GM21529 (cell line): ENCODE data around the gene AFDN.

Source experiments
- ATAC-seq: cut with Tn5 transposase; IDR thresholded peaks from one replicate; pipeline ENCODE4 v1.9.1; 2021; ENCODE audit not compliant: unreplicated experiment

The AFDN gene

DNA sequence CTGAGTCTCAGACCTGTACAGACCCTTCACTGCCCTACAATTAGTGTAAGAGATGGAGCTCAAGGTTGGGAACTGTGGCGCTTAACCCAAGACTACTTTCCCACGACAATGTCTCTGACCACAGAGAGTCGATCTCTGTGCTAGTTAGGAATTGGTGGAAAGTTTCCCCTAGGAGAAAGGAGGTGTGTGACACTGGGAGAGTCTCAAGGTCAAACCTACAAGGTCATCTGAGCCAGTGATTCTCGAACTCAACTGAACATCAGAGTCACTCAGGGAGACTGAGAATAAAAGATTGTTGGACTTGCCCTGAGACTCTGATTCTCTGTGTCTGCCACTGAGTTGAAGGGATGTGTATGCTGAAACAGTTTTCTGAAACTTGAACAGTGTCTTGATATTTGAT lies 9.7 kb upstream of the AFDN start:
- ATAC-seq = no peak

GRCh38 chr6:167817729-167818128 lies 9.0 kb upstream of the AFDN start:
- ATAC-seq = no peak

DNA sequence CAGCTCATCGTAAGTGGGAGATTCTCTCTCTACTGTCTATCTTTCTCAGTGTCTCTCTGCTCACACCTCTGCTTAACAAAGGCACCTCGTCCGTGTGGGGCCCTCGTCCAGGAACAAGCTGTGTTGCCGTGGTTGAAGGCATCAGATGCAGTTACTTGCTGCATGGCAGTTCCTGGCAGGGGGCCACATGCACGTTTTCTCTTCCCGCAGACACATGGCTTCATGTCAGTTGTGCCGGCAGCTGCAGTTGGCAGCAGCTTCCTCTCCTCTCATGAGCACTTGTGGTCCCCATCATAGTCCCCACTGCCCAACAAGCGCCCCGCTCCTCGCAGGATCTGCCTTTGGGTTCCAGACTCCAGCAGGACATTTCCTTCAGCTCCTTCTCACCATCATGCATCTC lies 7.1 kb upstream of the AFDN start:
- no peak for ATAC-seq

- no peak for ATAC-seq
Measured at GRCh38 chr6:167820681-167821080, 6.0 kb upstream of the AFDN start.

DNA sequence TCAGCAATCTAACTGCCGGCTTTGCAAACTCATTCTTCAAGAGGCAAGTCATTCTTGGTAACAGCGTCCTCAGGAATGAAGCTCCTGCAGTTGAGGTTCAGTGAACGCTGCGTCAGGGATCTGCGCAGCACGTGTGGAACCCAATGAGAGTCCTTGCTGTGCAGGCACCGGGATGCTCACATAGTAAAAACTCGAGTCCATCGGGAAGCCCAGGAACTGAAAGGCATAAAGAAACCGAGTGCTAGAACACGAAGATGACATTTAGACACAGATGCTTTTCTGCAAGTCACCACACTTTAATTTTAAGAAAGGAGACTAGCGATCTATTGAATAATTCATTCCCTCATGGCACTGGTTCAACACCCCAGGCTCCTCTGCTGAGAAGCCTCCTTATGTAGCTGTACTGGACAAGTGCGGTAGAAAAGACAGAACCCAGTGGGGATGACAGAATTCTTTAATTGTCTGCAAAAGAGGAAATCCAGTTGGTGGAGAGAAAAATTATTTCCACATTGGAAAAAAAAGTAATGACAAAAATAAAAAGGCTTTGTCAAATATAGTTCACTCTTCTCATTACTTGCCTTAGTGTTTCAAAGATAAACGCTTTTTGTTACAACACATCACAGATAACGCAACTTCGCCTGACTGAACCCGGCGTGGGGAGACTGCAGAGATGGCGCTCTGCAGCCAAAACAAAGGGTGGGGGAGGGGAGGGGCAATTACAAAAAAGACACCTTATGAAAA lies 1.9 kb upstream of the AFDN start:
- no peak for ATAC-seq

- no peak for ATAC-seq
Measured at GRCh38 chr6:167825332-167826229, 1.1 kb upstream of the AFDN start.

DNA sequence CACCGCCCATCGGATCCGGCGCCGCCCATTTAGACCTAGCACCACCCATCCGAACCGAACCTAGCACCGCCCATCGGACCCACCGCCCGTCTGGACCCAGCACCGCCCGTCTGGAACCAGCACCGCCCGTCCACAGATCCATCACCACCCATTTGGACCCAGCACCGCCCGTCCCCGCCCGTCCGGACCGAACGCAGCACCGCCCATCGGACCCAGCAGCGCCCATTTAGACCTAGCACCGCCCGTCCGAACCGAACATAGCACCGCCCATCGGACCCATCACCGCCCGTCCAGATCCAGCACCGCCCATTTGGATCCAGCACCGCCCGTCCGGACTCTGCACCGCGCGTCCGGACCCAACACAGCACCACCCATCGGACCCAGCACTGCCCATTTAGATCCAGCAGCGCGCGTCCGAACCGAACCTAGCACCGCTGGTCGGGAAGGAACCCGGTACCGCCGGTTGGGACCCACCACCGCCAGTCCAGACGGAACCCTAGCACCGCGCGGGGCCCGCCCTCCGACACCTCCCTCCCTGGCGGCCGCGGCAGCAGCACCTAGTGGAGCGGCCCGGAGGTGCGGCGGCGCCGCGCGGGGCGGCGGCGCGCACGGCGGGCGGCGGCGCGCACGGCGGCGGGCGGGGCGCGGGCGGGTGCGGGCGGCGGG lies 348 bp upstream of the AFDN start:
- peak; percentile 66 for ATAC-seq

DNA sequence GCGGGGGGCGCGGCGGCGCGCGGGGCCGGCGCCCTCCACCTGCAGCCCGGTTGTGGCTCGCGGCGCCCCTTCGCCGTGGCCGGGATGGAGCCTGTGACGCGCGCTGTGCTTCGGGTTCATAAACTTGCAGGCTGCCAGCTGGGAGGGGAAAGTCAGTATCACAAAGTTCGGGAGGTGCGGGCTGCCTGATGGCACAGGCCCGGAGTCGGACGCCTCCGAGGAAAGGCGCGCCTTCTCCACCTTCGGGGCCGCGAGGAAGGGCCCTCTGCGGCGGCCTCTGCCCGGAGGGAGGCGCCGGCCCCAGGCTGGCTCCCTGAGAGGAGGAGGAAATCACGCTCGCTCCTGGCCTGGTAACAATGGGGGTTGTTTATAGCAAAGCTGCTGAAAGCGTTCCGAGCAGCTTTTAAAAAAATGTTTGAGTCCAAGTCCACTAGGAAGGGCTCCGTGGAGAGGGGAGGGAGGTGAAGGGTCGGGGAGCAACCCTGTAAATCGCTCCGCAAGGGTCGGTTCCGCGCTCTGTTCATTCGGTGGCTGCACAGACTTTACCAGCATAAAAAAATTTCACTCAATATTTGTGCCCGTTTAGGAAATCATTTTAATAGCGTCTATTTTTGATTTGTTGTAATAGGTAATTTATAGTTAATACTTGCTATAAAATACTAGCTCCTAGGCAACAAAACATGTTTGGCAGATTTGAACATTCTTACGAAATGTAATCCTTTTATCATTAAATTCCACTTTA lies 1.0 kb downstream of the AFDN start:
- ATAC-seq = peak; percentile 38

GRCh38 chr6:167828325-167828956 lies 1.7 kb downstream of the AFDN start:
- ATAC-seq = no peak

GRCh38 chr6:167829513-167829912 lies 2.8 kb downstream of the AFDN start:
- ATAC-seq = no peak

- ATAC-seq = no peak
Measured at GRCh38 chr6:167831281-167831828, 4.6 kb downstream of the AFDN start.

- peak; percentile 45 for ATAC-seq
Measured at GRCh38 chr6:167832497-167833395, 6.0 kb downstream of the AFDN start.

DNA sequence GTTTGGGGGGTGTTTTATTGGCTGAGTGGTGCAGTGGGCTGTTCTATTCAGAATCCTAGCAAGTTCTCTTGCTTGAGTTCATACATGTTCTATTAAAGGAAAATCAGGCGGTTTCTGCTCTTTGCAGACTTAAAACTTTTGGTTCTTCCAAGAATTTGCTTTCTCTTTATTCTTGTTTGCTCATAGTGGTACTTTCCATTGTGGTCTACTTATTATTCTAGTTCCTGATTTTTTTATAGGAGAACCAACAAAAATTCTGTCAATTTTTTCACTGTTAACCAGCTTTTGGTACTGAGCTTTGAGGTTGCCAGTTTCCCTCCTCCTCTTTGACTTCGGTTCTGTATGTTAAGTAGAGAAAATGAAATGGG lies 6.7 kb downstream of the AFDN start:
- ATAC-seq = peak; percentile 26

- no peak for ATAC-seq
Measured at GRCh38 chr6:167835260-167835659, 8.5 kb downstream of the AFDN start.

- no peak for ATAC-seq
Measured at GRCh38 chr6:167836721-167837120, 10.0 kb downstream of the AFDN start.

- ATAC-seq = no peak
Measured at GRCh38 chr6:167838207-167838748, 11.6 kb downstream of the AFDN start.

DNA sequence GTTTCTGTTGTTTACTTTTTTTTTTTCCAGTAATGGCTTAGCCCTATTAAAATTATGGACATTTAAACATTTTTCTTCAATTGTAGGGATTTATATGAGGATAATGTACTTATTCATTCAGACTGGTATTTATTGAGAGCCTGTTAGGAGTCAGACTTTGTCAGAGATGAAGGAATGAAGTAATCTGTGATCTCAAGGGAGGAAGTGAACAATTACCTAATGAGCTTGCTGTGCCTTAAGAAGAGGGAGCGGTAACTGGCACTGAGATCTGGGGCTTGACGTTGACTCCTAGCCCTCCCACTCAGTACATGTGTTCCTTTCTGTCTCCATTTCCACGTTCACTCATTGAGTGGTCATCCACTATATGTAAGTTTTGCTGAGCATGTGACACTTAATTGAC lies 12.6 kb downstream of the AFDN start:
- no peak for ATAC-seq

- ATAC-seq = no peak
Measured at GRCh38 chr6:167839755-167840154, 13.0 kb downstream of the AFDN start.

GRCh38 chr6:167840160-167840525 lies 13.4 kb downstream of the AFDN start:
- no peak for ATAC-seq
